ENCODE results near the gene DDX31. TPM values are rescaled to one million over a fixed set of nuclear protein-coding genes. Genes with fewer than 3 reads are reported as not detected.

The DDX31 gene
- total RNA-seq, 1 donor from 2014 or later, result 15.8 TPM

DNA sequence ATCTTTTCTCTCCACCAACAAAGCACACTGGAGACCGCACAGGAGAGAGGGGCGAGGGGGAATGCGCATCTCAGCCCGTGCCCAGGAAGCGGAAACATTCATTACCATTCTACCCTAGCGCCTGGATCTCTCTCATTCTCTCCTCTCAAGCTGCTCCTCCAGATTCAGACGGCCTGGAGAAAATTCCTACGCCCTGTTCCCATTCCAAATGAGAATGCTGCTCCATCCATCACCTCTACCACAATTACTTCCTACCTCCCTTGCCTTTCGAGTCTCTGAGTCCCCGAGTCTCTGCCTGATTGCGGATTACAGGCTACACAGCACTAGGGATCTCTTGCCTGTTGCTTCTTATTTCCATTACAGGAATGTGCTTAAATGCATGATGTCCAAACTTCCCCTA lies 6.7 kb downstream of the DDX31 start:
- DNase-seq (ENCODE audit: low spot score), result no peak
- Mint-ChIP-seq H3K27ac (ENCODE audit: unreplicated experiment) (no peak overlapping the region), H3K27me3 (ENCODE audit: unreplicated experiment) (peaks cover 2% of the 10 kb centered on the region), H3K9me3 (ENCODE audit: unreplicated experiment) (no peaks in the 10 kb centered on the region), H3K36me3 (ENCODE audit: low read depth, unreplicated experiment) (no peaks in the 10 kb centered on the region), H3K4me1 (ENCODE audit: unreplicated experiment) (peaks cover 2% of the 10 kb centered on the region), H3K4me3 (ENCODE audit: unreplicated experiment) (no peak overlapping the region)
- TF ChIP-seq, protein P1, sequence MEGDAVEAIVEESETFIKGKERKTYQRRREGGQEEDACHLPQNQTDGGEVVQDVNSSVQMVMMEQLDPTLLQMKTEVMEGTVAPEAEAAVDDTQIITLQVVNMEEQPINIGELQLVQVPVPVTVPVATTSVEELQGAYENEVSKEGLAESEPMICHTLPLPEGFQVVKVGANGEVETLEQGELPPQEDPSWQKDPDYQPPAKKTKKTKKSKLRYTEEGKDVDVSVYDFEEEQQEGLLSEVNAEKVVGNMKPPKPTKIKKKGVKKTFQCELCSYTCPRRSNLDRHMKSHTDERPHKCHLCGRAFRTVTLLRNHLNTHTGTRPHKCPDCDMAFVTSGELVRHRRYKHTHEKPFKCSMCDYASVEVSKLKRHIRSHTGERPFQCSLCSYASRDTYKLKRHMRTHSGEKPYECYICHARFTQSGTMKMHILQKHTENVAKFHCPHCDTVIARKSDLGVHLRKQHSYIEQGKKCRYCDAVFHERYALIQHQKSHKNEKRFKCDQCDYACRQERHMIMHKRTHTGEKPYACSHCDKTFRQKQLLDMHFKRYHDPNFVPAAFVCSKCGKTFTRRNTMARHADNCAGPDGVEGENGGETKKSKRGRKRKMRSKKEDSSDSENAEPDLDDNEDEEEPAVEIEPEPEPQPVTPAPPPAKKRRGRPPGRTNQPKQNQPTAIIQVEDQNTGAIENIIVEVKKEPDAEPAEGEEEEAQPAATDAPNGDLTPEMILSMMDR (IDR thresholded peaks at IDR 0.05; ENCODE audit: unreplicated experiment), result no peak

- H3K27ac Mint-ChIP-seq (ENCODE audit: unreplicated experiment), result no peak overlapping the region
- H3K36me3 Mint-ChIP-seq (ENCODE audit: low read depth, unreplicated experiment), result no peaks in the 10 kb centered on the region
- no peaks in the 10 kb centered on the region for H3K4me1 Mint-ChIP-seq (ENCODE audit: unreplicated experiment)
- no peak for DNase-seq (ENCODE audit: low spot score)
- H3K4me3 Mint-ChIP-seq (ENCODE audit: unreplicated experiment), result no peak overlapping the region
- H3K9me3 Mint-ChIP-seq (ENCODE audit: unreplicated experiment), result no peaks in the 10 kb centered on the region
- TF ChIP-seq, protein P1 (IDR thresholded peaks at IDR 0.05; ENCODE audit: unreplicated experiment), result no peak
- H3K27me3 Mint-ChIP-seq (ENCODE audit: unreplicated experiment), result peaks cover 2% of the 10 kb centered on the region
Measured at GRCh38 chr9:132662152-132662945, 7.4 kb downstream of the DDX31 start.

- H3K27ac Mint-ChIP-seq (ENCODE audit: unreplicated experiment), result no peak overlapping the region
- TF ChIP-seq, protein P1 (IDR thresholded peaks at IDR 0.05; ENCODE audit: unreplicated experiment), result no peak
- DNase-seq (ENCODE audit: low spot score), result no peak
- peaks cover 5% of the 10 kb centered on the region for H3K36me3 Mint-ChIP-seq (ENCODE audit: low read depth, unreplicated experiment)
- H3K4me3 Mint-ChIP-seq (ENCODE audit: unreplicated experiment), result no peak overlapping the region
- peaks cover 5% of the 10 kb centered on the region for H3K27me3 Mint-ChIP-seq (ENCODE audit: unreplicated experiment)
- no peaks in the 10 kb centered on the region for H3K4me1 Mint-ChIP-seq (ENCODE audit: unreplicated experiment)
- no peaks in the 10 kb centered on the region for H3K9me3 Mint-ChIP-seq (ENCODE audit: unreplicated experiment)
Measured at GRCh38 chr9:132656299-132656698, 13.5 kb downstream of the DDX31 start.

- Mint-ChIP-seq H3K27ac (ENCODE audit: unreplicated experiment) (no peak overlapping the region), H3K36me3 (ENCODE audit: low read depth, unreplicated experiment) (peaks cover 10% of the 10 kb centered on the region), H3K9me3 (ENCODE audit: unreplicated experiment) (no peaks in the 10 kb centered on the region), H3K4me3 (ENCODE audit: unreplicated experiment) (no peak overlapping the region), H3K27me3 (ENCODE audit: unreplicated experiment) (peaks cover 6% of the 10 kb centered on the region), H3K4me1 (ENCODE audit: unreplicated experiment) (peaks cover 3% of the 10 kb centered on the region)
- TF ChIP-seq, protein P1 (IDR thresholded peaks at IDR 0.05; ENCODE audit: unreplicated experiment), result peak; percentile 42
- peak; percentile 40 for DNase-seq (ENCODE audit: low spot score)
Measured at GRCh38 chr9:132651259-132651658, 18.5 kb downstream of the DDX31 start.

DNA sequence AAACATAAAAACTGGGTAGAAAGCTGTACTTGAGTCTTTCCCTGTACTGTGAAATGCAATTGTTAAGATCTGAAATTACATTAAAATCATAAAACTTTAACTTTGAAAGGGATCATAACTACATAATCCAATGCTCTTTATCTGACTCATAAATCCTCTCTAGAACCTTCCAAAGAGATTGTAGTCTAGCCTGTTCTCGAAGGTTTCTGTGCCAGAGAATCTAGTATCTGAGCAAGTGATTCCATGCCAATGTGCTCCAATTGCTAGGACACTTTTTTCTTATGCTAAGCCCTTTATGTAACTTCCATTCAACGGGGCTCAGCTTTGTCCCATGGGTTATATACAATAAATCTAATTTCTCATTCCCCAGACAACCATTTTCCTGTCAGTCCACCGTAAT lies 21.1 kb downstream of the DDX31 start:
- Mint-ChIP-seq H3K27ac (ENCODE audit: unreplicated experiment) (no peak overlapping the region), H3K9me3 (ENCODE audit: unreplicated experiment) (no peaks in the 10 kb centered on the region), H3K4me3 (ENCODE audit: unreplicated experiment) (no peak overlapping the region), H3K27me3 (ENCODE audit: unreplicated experiment) (peaks cover 6% of the 10 kb centered on the region), H3K4me1 (ENCODE audit: unreplicated experiment) (peaks cover 3% of the 10 kb centered on the region), H3K36me3 (ENCODE audit: low read depth, unreplicated experiment) (peaks cover 24% of the 10 kb centered on the region)
- no peak for DNase-seq (ENCODE audit: low spot score)
- TF ChIP-seq, protein P1 (IDR thresholded peaks at IDR 0.05; ENCODE audit: unreplicated experiment), result no peak

Measured in endothelial cell (in vitro differentiated cells).